OCI-LY3 (cell line): ENCODE results near the gene USB1.

Source experiments
- H2AFZ ChIP-seq: fragments of 200-600, 300-600 bp; shearing (Covaris generic); 2 replicates; pipeline ENCODE4 v1.6.0; 2014; ENCODE audit warnings: antibody characterized with exemption, low read depth, low read length
- H3K27ac ChIP-seq: fragments of 200-600, 300-600 bp; sonication (generic); 2 replicates; pipeline ENCODE4 v1.5.1; 2014; ENCODE audit warnings: mild to moderate bottlenecking, low read length, moderate library complexity, mixed read lengths
- H3K27me3 ChIP-seq: fragments of 200-600, 300-600 bp; sonication (generic); 2 replicates; pipeline ENCODE4 v1.6.1; 2014; ENCODE audit warnings: low read depth, low read length, mixed read lengths
- H3K36me3 ChIP-seq: fragments of 200-600, 300-600 bp; sonication (generic); replicated peaks from 2 replicates; pipeline ENCODE3; 2014; ENCODE audit warnings: low read depth, low read length, mixed read lengths
- H3K4me1 ChIP-seq: fragments of 300-600, 200-600 bp; sonication (generic); 2 replicates; pipeline ENCODE4 v1.6.1; 2014; ENCODE audit warnings: low read length, mixed read lengths
- H3K4me2 ChIP-seq: fragments of 200-600, 300-600 bp; sonication (generic); 2 replicates; pipeline ENCODE4 v1.6.1; 2014; ENCODE audit warnings: low read length, mixed read lengths
- H3K4me3 ChIP-seq: fragments of 300-600, 200-600 bp; sonication (generic); 2 replicates; pipeline ENCODE4 v1.5.1; 2014; ENCODE audit warnings: antibody characterized with exemption, mild to moderate bottlenecking, low read length, moderate library complexity
- H3K79me2 ChIP-seq: fragments of 300-600, 200-600 bp; shearing (Covaris generic); 2 replicates; pipeline ENCODE4 v1.6.1; 2014; ENCODE audit warnings: mild to moderate bottlenecking, low read length, mixed read lengths
- H3K9ac ChIP-seq: fragments of 300-600, 200-600 bp; shearing (Covaris generic); 2 replicates; pipeline ENCODE4 v1.6.0; 2014; ENCODE audit warnings: mild to moderate bottlenecking, low read length, moderate library complexity
- H3K9me3 ChIP-seq: fragments of 200-600, 300-600 bp; shearing (Covaris generic); 2 replicates; pipeline ENCODE4 v1.6.1; 2014; ENCODE audit warnings: low read length, mixed read lengths; ENCODE audit not compliant: insufficient read depth
- H4K20me1 ChIP-seq: fragments of 200-600, 300-600 bp; sonication (generic); 2 replicates; pipeline ENCODE4 v1.6.1; 2016; ENCODE audit warnings: low read length, mixed read lengths; ENCODE audit not compliant: insufficient read depth
- EZH2phosphoT487 ChIP-seq: fragments of 200-600 bp; shearing (Covaris generic); IDR thresholded peaks from 2 replicates; pipeline ENCODE4 v1.6.1; 2018; ENCODE audit warnings: antibody characterized with exemption, mixed run types, low read depth
- TF ChIP-seq, protein P1 (sequence below): fragments of 200-600, 300-600 bp; sonication (generic); IDR thresholded peaks from 2 replicates; pipeline ENCODE4 v1.5.1; 2014; ENCODE audit warnings: antibody characterized with exemption, low read length, low read depth

The USB1 gene

DNA sequence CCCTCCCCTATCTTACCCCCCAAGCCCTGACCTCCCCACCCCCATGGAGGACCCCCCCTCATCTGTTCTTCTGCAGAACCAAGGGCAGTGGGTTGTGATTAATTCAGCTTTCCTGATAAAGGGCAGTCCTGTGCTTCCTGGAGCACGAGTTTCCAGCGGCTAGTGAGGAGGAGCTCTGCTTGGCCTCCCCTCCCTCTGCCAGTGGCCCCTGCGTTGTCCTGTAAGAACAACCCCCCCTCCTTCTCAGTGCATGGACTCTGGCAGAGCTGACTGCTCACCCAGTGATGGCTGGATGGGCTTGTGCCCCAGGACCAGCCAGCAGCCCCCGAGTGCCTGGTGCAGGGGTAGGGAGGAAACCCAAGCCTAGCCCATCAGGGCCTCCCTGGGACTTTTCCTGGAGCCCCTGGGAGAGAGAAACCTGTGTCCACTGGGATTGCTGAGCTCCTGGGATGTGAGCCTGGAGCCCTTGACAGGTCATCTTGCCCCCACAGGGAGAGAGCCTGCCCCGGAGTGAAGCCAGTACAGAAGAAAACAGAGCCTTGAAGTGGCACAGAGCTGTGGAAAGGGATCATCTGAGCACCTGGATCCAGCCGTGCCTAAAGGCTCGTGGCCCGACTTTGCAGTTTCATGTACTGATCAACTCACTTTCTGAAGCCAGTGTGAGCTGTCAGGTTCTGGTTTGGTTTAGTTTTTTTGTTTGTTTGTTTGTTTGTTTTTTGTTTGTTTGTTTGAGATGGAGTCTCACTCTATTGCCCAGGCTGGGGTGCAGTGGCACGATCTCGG lies 50.8 kb downstream of the USB1 start:
- no peak for TF ChIP-seq EZH2phosphoT487
- TF ChIP-seq, protein P1, sequence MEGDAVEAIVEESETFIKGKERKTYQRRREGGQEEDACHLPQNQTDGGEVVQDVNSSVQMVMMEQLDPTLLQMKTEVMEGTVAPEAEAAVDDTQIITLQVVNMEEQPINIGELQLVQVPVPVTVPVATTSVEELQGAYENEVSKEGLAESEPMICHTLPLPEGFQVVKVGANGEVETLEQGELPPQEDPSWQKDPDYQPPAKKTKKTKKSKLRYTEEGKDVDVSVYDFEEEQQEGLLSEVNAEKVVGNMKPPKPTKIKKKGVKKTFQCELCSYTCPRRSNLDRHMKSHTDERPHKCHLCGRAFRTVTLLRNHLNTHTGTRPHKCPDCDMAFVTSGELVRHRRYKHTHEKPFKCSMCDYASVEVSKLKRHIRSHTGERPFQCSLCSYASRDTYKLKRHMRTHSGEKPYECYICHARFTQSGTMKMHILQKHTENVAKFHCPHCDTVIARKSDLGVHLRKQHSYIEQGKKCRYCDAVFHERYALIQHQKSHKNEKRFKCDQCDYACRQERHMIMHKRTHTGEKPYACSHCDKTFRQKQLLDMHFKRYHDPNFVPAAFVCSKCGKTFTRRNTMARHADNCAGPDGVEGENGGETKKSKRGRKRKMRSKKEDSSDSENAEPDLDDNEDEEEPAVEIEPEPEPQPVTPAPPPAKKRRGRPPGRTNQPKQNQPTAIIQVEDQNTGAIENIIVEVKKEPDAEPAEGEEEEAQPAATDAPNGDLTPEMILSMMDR = no peak
- Histone ChIP-seq H3K4me2 (no peak overlapping the region), H3K4me1 (no peaks in the 10 kb centered on the region), H3K27me3 (0 out of 2 replicates have a peak, but pooled peaks cover 3% of the 10 kb centered on the region), H3K36me3 (no peaks in the 10 kb centered on the region), H3K79me2 (no peaks in the 10 kb centered on the region), H3K4me3 (no peak overlapping the region), H2AFZ (no peak overlapping the region), H4K20me1 (no peaks in the 10 kb centered on the region), H3K9me3 (no peaks in the 10 kb centered on the region), H3K27ac (no peak overlapping the region), H3K9ac (no peak overlapping the region)

DNA sequence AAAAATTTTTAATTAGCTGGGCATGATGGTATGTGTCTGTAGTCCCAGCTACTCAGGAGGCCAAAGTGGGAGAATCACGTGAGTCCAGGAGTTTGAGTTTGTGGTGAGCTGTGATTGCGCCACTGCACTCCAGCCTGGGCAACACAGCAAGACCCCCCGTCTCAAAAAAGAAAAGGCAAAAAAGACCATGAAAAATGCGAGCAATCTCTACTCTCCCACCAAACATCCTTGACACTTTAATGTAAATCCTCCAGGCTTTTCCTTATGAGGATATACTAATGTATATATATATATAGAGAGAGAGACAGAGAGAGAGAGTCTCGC lies 52.4 kb downstream of the USB1 start:
- Histone ChIP-seq H3K36me3 (no peaks in the 10 kb centered on the region), H3K27ac (no peak overlapping the region), H3K4me2 (no peak overlapping the region), H3K27me3 (peaks cover 16% of the 10 kb centered on the region), H3K4me1 (no peaks in the 10 kb centered on the region), H4K20me1 (no peaks in the 10 kb centered on the region), H3K4me3 (no peak overlapping the region), H3K79me2 (no peaks in the 10 kb centered on the region), H3K9me3 (no peaks in the 10 kb centered on the region), H2AFZ (no peak overlapping the region), H3K9ac (no peak overlapping the region)
- TF ChIP-seq, protein P1 = no peak
- no peak for TF ChIP-seq EZH2phosphoT487

GRCh38 chr16:58054289-58054688 lies 53.1 kb downstream of the USB1 start:
- TF ChIP-seq EZH2phosphoT487 = no peak
- TF ChIP-seq, protein P1 = no peak
- Histone ChIP-seq H3K36me3 (no peaks in the 10 kb centered on the region), H3K79me2 (no peaks in the 10 kb centered on the region), H3K4me3 (no peak overlapping the region), H3K9ac (no peak overlapping the region), H3K4me2 (no peak overlapping the region), H4K20me1 (no peaks in the 10 kb centered on the region), H2AFZ (no peak overlapping the region), H3K27ac (no peak overlapping the region), H3K9me3 (no peaks in the 10 kb centered on the region), H3K4me1 (no peaks in the 10 kb centered on the region), H3K27me3 (peaks cover 16% of the 10 kb centered on the region)

DNA sequence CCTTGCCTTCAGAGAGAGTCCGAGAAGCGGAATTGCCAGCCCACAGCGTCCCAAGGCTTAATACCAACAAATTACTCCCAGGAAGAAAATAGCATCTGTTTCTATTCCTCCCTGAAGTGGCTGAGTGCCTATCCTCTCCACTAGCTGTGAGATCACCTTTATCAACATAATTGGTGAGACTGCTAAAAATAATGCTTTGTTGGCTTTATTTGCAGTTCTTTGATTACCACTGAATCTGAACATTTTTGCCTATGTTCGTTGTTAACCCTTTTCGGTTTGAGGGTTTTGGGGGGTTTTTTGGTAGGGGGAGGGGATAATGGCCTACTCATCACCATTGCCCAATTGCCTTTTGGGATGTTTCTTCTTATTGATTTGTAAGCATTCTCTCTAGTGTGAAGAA lies 55.4 kb downstream of the USB1 start:
- no peaks in the 10 kb centered on the region for H3K4me1 ChIP-seq
- no peak overlapping the region for H3K9ac ChIP-seq
- no peak overlapping the region for H3K27ac ChIP-seq
- TF ChIP-seq, protein P1 = no peak
- TF ChIP-seq EZH2phosphoT487 = no peak
- peaks cover 16% of the 10 kb centered on the region for H3K27me3 ChIP-seq
- no peaks in the 10 kb centered on the region for H3K9me3 ChIP-seq
- H3K79me2 ChIP-seq = no peaks in the 10 kb centered on the region
- no peaks in the 10 kb centered on the region for H3K36me3 ChIP-seq
- no peak overlapping the region for H3K4me3 ChIP-seq
- no peak overlapping the region for H3K4me2 ChIP-seq
- no peaks in the 10 kb centered on the region for H4K20me1 ChIP-seq
- no peak overlapping the region for H2AFZ ChIP-seq
